Measurements from ENCODE around the gene MYO7B. TPM values are rescaled to one million over a fixed set of nuclear protein-coding genes. Genes with fewer than 3 reads are reported as not detected.
"Not testable (repeated sequence)": the region's sequence is repeated elsewhere in the genome, so short reads cannot be mapped to it uniquely, and the experiment has no call there.

Gene MYO7B
- total RNA-seq, 2 experiments from 2014 or later: 3.3 TPM; not detected in 1

DNA sequence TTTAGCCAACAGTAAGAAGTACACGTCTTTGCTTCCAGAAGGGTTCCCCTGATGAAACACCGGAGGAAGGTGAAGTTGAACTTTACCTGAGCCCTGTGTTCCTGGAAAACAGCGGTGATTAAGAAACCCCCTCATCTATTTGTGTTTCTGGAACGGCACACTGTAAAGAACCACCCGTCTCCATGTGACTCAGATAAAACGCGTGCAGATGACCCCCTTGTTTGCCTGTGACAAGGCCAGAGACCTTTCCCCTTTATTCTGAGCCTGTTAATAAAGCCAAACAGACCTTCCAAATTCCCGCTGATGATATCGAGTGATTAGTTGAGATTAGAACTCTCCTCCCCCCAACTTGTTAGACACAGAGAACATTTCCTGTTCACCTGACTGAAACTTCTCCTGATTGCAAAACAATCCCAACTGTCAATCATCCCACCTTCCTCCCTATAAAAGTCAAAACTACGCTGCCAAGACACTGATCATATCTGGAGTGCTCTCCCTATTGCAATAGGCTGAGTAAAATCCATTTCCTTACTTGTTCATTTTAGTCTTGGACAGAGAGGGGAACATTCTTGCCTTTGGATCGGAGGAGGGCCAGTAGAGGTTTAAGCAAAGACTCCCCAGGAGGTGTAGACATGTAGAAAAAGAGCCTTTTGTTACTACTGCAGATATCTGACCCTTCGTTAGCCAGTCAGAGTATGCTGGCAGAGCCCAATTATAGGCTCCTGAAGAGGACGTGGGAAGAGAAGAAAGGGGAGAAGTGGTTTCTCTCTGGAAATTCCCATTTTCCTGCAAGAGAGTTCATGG is 8.3 kb upstream of the MYO7B start:
- 0 out of 2 replicates have a peak, but pooled peaks cover 5% of the 10 kb centered on the region for H3K9me3 ChIP-seq (ENCODE audit: low read length)
- BruUV-seq (replicated peaks): no TSS peak
- peak; percentile 51 for DNase-seq (ENCODE audit: low spot score)
- H3K79me2 ChIP-seq (ENCODE audit: insufficient read depth, low read depth, low read length): peaks cover 39% of the 10 kb centered on the region
- ChIA-PET POLR2A (interaction anchor here (0.9 to 1.9 kb wide), 10 partner anchors 9 to 233 kb away, joined by 3 to 5 read pairs (median 3); no protein-coding TSS in a partner anchor), CTCF (ENCODE audit: unreplicated experiment) (no interaction called here)
- peak overlapping the region; percentile 85 for H3K27ac ChIP-seq (ENCODE audit: low read depth, low read length, poor library complexity, severe bottlenecking)
- H3K4me1 ChIP-seq (ENCODE audit: insufficient read depth, low read length, poor library complexity, severe bottlenecking): peaks cover 26% of the 10 kb centered on the region
- peaks cover 15% of the 10 kb centered on the region; the same call in 1 of the 2 replicates for H4K20me1 ChIP-seq (ENCODE audit: insufficient read depth, low read length)
- peaks cover 21% of the 10 kb centered on the region for H3K36me3 ChIP-seq (ENCODE audit: insufficient read depth, low read length)
- intact Hi-C loops (cut with micrococcal nuclease; ENCODE audit: unreplicated experiment): loop anchor here (2.0 to 5.0 kb wide), 2 partner anchors 140 to 502 kb away; partner anchors contain the start of genes MAP3K2 and SAP130
- peak overlapping the region; percentile 90 for H2AFZ ChIP-seq (ENCODE audit: low read length)
- H3K4me2 ChIP-seq (ENCODE audit: low read length): peak overlapping the region; percentile 75
- H3K4me3 ChIP-seq (ENCODE audit: low read depth, low read length, poor library complexity, severe bottlenecking): peak overlapping the region; percentile 82
- H3K9me2 ChIP-seq (ENCODE audit: insufficient read depth, low read length): no peaks in the 10 kb centered on the region
- TF ChIP-seq EZH2phosphoT487 (IDR thresholded peaks at IDR 0.05; ENCODE audit: borderline replicate concordance, low read depth, low read length): no peak
- TF ChIP-seq, protein P1, sequence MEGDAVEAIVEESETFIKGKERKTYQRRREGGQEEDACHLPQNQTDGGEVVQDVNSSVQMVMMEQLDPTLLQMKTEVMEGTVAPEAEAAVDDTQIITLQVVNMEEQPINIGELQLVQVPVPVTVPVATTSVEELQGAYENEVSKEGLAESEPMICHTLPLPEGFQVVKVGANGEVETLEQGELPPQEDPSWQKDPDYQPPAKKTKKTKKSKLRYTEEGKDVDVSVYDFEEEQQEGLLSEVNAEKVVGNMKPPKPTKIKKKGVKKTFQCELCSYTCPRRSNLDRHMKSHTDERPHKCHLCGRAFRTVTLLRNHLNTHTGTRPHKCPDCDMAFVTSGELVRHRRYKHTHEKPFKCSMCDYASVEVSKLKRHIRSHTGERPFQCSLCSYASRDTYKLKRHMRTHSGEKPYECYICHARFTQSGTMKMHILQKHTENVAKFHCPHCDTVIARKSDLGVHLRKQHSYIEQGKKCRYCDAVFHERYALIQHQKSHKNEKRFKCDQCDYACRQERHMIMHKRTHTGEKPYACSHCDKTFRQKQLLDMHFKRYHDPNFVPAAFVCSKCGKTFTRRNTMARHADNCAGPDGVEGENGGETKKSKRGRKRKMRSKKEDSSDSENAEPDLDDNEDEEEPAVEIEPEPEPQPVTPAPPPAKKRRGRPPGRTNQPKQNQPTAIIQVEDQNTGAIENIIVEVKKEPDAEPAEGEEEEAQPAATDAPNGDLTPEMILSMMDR (conservative IDR thresholded peaks at IDR 0.05; ENCODE audit: low read length): 0 out of 2 replicates have a peak, but pooled peaks have one; percentile 6

DNA sequence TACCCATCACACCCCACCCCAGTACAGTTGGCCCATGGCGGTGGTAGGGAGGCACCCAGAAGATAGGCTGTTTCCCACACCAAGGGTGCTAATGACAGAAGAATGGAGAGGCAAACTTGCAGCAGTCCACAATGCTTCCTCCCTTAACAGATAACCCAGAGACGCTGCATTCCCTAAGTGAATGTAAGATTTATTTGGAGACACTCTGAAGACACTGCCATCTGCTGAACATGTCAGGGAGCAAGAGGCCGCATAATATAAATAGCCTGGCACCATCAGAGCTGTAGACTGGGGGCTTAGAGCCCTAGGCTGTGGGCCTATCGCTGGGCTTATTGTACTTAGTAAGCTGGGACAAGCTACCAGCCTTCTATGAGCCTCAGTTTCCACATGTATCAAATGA is 7.0 kb upstream of the MYO7B start:
- peaks cover 23% of the 10 kb centered on the region for H3K4me1 ChIP-seq (ENCODE audit: insufficient read depth, low read length, poor library complexity, severe bottlenecking)
- CTCF ChIA-PET (ENCODE audit: unreplicated experiment): no interaction called here
- peaks cover 6% of the 10 kb centered on the region; the same call in 1 of the 2 replicates for H4K20me1 ChIP-seq (ENCODE audit: insufficient read depth, low read length)
- H3K27ac ChIP-seq (ENCODE audit: low read depth, low read length, poor library complexity, severe bottlenecking): no peak overlapping the region
- H3K36me3 ChIP-seq (ENCODE audit: insufficient read depth, low read length): peaks cover 8% of the 10 kb centered on the region
- 0 out of 2 replicates have a peak, but pooled peaks cover 5% of the 10 kb centered on the region for H3K9me3 ChIP-seq (ENCODE audit: low read length)
- no TSS peak for BruUV-seq (replicated peaks)
- TF ChIP-seq, protein P1 (conservative IDR thresholded peaks at IDR 0.05; ENCODE audit: low read length): peak; percentile 35; the same call in 1 of the 2 replicates
- no peak for TF ChIP-seq EZH2phosphoT487 (IDR thresholded peaks at IDR 0.05; ENCODE audit: borderline replicate concordance, low read depth, low read length)
- POLR2A ChIA-PET: interaction anchor here (0.6 to 1.9 kb wide), 5 partner anchors 9 to 234 kb away, joined by 3 to 6 read pairs (median 3); partner anchors contain the start of gene ERCC3
- H2AFZ ChIP-seq (ENCODE audit: low read length): peak overlapping the region; percentile 90; the same call in 1 of the 2 replicates
- H3K79me2 ChIP-seq (ENCODE audit: insufficient read depth, low read depth, low read length): peaks cover 27% of the 10 kb centered on the region
- no peak overlapping the region for H3K4me2 ChIP-seq (ENCODE audit: low read length)
- intact Hi-C loops (cut with micrococcal nuclease; ENCODE audit: unreplicated experiment): loop anchor here (5.0 kb wide), 1 partner anchor 141 kb away; the partner anchor contains the start of gene MAP3K2
- DNase-seq (ENCODE audit: low spot score): peak; percentile 27
- no peaks in the 10 kb centered on the region for H3K9me2 ChIP-seq (ENCODE audit: insufficient read depth, low read length)
- no peak overlapping the region for H3K4me3 ChIP-seq (ENCODE audit: low read depth, low read length, poor library complexity, severe bottlenecking)

DNA sequence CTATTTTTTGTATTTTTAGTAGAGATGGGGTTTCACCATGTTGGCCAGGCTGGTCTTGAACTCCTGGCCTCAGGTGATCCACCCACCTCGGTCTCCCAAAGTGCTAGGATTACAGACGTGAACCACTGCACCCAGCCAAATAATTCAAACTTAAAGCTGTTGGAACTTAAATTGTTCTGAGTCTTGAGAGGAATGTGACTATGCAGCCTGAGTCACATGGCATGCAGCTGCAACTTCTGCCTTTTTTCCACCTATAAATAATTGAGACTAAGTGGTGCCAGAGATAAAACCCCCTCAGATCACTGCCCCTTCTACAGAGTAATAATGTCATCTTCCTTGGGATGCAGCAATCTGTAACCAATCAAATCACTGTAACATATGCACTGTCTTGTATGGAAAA is 6.1 kb upstream of the MYO7B start:
- DNase-seq (ENCODE audit: low spot score); H3K9me3 ChIP-seq (ENCODE audit: low read length); H3K9me2 ChIP-seq (ENCODE audit: insufficient read depth, low read length); H3K4me3 ChIP-seq (ENCODE audit: low read depth, low read length, poor library complexity, severe bottlenecking); H4K20me1 ChIP-seq (ENCODE audit: insufficient read depth, low read length); CTCF ChIA-PET (ENCODE audit: unreplicated experiment); BruUV-seq (replicated peaks); H3K4me2 ChIP-seq (ENCODE audit: low read length); H2AFZ ChIP-seq (ENCODE audit: low read length); H3K27ac ChIP-seq (ENCODE audit: low read depth, low read length, poor library complexity, severe bottlenecking); H3K36me3 ChIP-seq (ENCODE audit: insufficient read depth, low read length): not testable (repeated sequence)
- POLR2A ChIA-PET: interaction anchor here (0.5 to 1.9 kb wide), 5 partner anchors 8 to 293 kb away, joined by 3 to 6 read pairs (median 3); partner anchors contain the start of gene ERCC3
- Histone ChIP-seq H3K79me2 (ENCODE audit: insufficient read depth, low read depth, low read length) (peaks cover 18% of the 10 kb centered on the region), H3K4me1 (ENCODE audit: insufficient read depth, low read length, poor library complexity, severe bottlenecking) (peaks cover 15% of the 10 kb centered on the region)
- intact Hi-C loops (cut with micrococcal nuclease; ENCODE audit: unreplicated experiment): loop anchor here (5.0 kb wide), 1 partner anchor 142 kb away; the partner anchor contains the start of gene MAP3K2
